H1 (cell line): ENCODE measurements around the gene DLL3. TPM values are rescaled to one million over a fixed set of nuclear protein-coding genes. Genes with fewer than 3 reads are reported as not detected.

Experiments used
- CTCF ChIA-PET: fragments of 300-600 bp; sonication (Branson Sonifier 250); formaldehyde crosslinking; loops from one replicate; lab custom pipeline; 2021; ENCODE audit not compliant: partially characterized antibody; lab: Charles Lee
- POLR2A ChIA-PET: fragments of 300-600 bp; sonication (Branson Sonifier 250); formaldehyde crosslinking; loops from one replicate; lab custom pipeline; 2021; ENCODE audit warnings: inconsistent platforms; ENCODE audit not compliant: partially characterized antibody; lab: Charles Lee
- DNase-seq, 2 experiments: peaks; one replicate each; pipeline versions ENCODE4 v3.0.0 to v3.0.0-alpha.2; 2010 to 2022; ENCODE audit warnings: low spot score in 2 of 2, low read depth in 1 of 2, mixed read lengths in 1 of 2
- FAIRE-seq: peaks from 2 replicates; lab custom pipeline; 2011; peaks lifted over from hg19 to GRCh38; lab: Jason Lieb, UNC
- H2AFZ ChIP-seq: 2 replicates; pipeline ENCODE4 v1.8.1; 2012; ENCODE audit warnings: low read length, inconsistent platforms
- H2AK5ac ChIP-seq: 2 replicates; pipeline ENCODE4 v1.6.1; 2013; ENCODE audit warnings: low read depth, low read length
- H2BK120ac ChIP-seq: replicated peaks from 2 replicates; pipeline ENCODE3; 2013; ENCODE audit warnings: low read depth, low read length, inconsistent platforms
- H2BK12ac ChIP-seq: 2 replicates; pipeline ENCODE4 v1.6.1; 2013; ENCODE audit warnings: low read depth, low read length
- H2BK15ac ChIP-seq: 2 replicates; pipeline ENCODE4 v1.6.1; 2013; ENCODE audit warnings: low read length
- H2BK20ac ChIP-seq: 2 replicates; pipeline ENCODE4 v1.6.1; 2013; ENCODE audit warnings: low read length
- H2BK5ac ChIP-seq: 2 replicates; pipeline ENCODE4 v1.6.1; 2013; ENCODE audit warnings: low read depth, low read length
- H3K14ac ChIP-seq: 2 replicates; pipeline ENCODE4 v1.6.1; 2013; ENCODE audit warnings: inconsistent platforms; ENCODE audit not compliant: insufficient read length
- H3K18ac ChIP-seq: 2 replicates; pipeline ENCODE4 v1.6.1; 2013; ENCODE audit warnings: low read length; ENCODE audit errors: extremely low read depth
- H3K23ac ChIP-seq: 2 replicates; pipeline ENCODE4 v1.6.1; 2013; ENCODE audit warnings: inconsistent platforms; ENCODE audit not compliant: insufficient read length
- H3K23me2 ChIP-seq: 2 replicates; pipeline ENCODE4 v1.6.1; 2013; ENCODE audit warnings: low read depth, low read length
- H3K27ac ChIP-seq: 2 replicates; pipeline ENCODE4 v1.6.1; 2011; ENCODE audit warnings: low read depth, low read length, inconsistent platforms
- H3K27me3 ChIP-seq, 4 experiments: replicated peaks in 1 of 4; 1 replicate in 1 of 4; 2 replicates in 3 of 4; pipeline versions ENCODE4 v1.6.1 to v1.8.1; 2011 to 2013; ENCODE audit warnings: low read length in 3 of 4, mild to moderate bottlenecking in 3 of 4, inconsistent platforms in 2 of 4, mixed read lengths in 2 of 4, moderate library complexity in 1 of 4; ENCODE audit not compliant: control insufficient read depth in 3 of 4, insufficient read depth in 3 of 4; ENCODE audit errors: extremely low read depth in 1 of 4
- H3K36me3 ChIP-seq, 4 experiments: 2 replicates each; pipeline versions ENCODE4 v1.6.1 to v1.8.1; 2011 to 2013; ENCODE audit warnings: mild to moderate bottlenecking in 4 of 4, low read length in 3 of 4, moderate library complexity in 2 of 4, control low read depth in 1 of 4, inconsistent platforms in 1 of 4; ENCODE audit not compliant: insufficient read depth in 4 of 4, control insufficient read depth in 2 of 4
- H3K4ac ChIP-seq: replicated peaks from 2 replicates; pipeline ENCODE3; 2013; ENCODE audit warnings: low read length, low read depth, mixed read lengths, inconsistent platforms; ENCODE audit not compliant: insufficient read length
- H3K4me1 ChIP-seq, 4 experiments: replicated peaks in 1 of 4; 1 replicate in 1 of 4; 2 replicates in 3 of 4; pipeline versions ENCODE4 v1.6.1 to v1.8.1; 2011 to 2013; ENCODE audit warnings: low read length in 3 of 4, inconsistent platforms in 2 of 4, mixed read lengths in 1 of 4; ENCODE audit not compliant: insufficient read depth in 4 of 4, control insufficient read depth in 3 of 4
- H3K4me2 ChIP-seq, 2 experiments: 2 replicates each; pipeline versions ENCODE4 v1.6.1 to v1.8.1; 2011 to 2013; ENCODE audit warnings: low read depth in 2 of 2, low read length in 2 of 2, control low read depth in 1 of 2, inconsistent platforms in 1 of 2, mild to moderate bottlenecking in 1 of 2; ENCODE audit not compliant: insufficient read depth in 1 of 2
- H3K4me3 ChIP-seq, 4 experiments: fragments of 200-600, 300-600 bp in 1 of 4; sonication (generic), shearing (Covaris generic), sonication (Bioruptor Twin) in 1 of 4; 2 replicates each; pipeline versions ENCODE4 v1.5.1 to v1.8.1; 2011 to 2016; ENCODE audit warnings: low read length in 4 of 4, low read depth in 3 of 4, control low read depth in 2 of 4, inconsistent platforms in 2 of 4, mild to moderate bottlenecking in 2 of 4, mixed read lengths in 1 of 4, moderate library complexity in 1 of 4; ENCODE audit not compliant: insufficient read depth in 2 of 4; ENCODE audit errors: extremely low read depth in 1 of 4
- H3K56ac ChIP-seq: replicated peaks from 2 replicates; pipeline ENCODE3; 2013; ENCODE audit warnings: low read depth, mild to moderate bottlenecking, mixed read lengths, low read length, inconsistent platforms; ENCODE audit not compliant: insufficient read length
- H3K79me1 ChIP-seq: 2 replicates; pipeline ENCODE4 v1.6.1; 2013; ENCODE audit warnings: low read depth, low read length, control low read depth
- H3K79me2 ChIP-seq, 2 experiments: 2 replicates each; pipeline versions ENCODE4 v1.6.1 to v1.8.1; 2012 to 2013; ENCODE audit warnings: low read length in 2 of 2, mild to moderate bottlenecking in 2 of 2, inconsistent platforms in 1 of 2; ENCODE audit not compliant: insufficient read depth in 2 of 2, control insufficient read depth in 1 of 2
- H3K9ac ChIP-seq, 4 experiments: replicated peaks in 1 of 4; 1 replicate in 1 of 4; 2 replicates in 3 of 4; pipeline versions ENCODE4 v1.6.1 to v1.8.1; 2011 to 2013; ENCODE audit warnings: low read depth in 3 of 4, low read length in 3 of 4, control low read depth in 2 of 4, mild to moderate bottlenecking in 2 of 4, moderate library complexity in 2 of 4, inconsistent platforms in 1 of 4; ENCODE audit errors: extremely low read depth in 1 of 4
- H3K9me3 ChIP-seq, 2 experiments: 2 replicates each; pipeline versions ENCODE4 v1.6.1 to v1.8.1; 2012 to 2013; ENCODE audit warnings: mild to moderate bottlenecking in 2 of 2, moderate library complexity in 2 of 2, control low read depth in 1 of 2, inconsistent platforms in 1 of 2, low read depth in 1 of 2, low read length in 1 of 2, mixed read lengths in 1 of 2; ENCODE audit not compliant: insufficient read depth in 2 of 2
- H4K20me1 ChIP-seq, 2 experiments: replicated peaks in 1 of 2; 2 replicates each; pipeline versions ENCODE3 to v1.8.1; 2011 to 2013; ENCODE audit warnings: inconsistent platforms in 2 of 2, low read length in 2 of 2, mild to moderate bottlenecking in 1 of 2; ENCODE audit not compliant: insufficient read depth in 2 of 2, control insufficient read depth in 1 of 2
- H4K5ac ChIP-seq: 2 replicates; pipeline ENCODE4 v1.6.1; 2013; ENCODE audit warnings: low read length, low read depth, mixed read lengths, inconsistent platforms; ENCODE audit not compliant: insufficient read length
- H4K8ac ChIP-seq: 2 replicates; pipeline ENCODE4 v1.8.0; 2013; ENCODE audit warnings: mild to moderate bottlenecking, moderate library complexity, low read length, inconsistent platforms; ENCODE audit not compliant: insufficient read depth; ENCODE audit errors: extremely low read depth
- H4K91ac ChIP-seq: replicated peaks from 2 replicates; pipeline ENCODE3; 2013; ENCODE audit warnings: low read length, mixed read lengths, inconsistent platforms; ENCODE audit not compliant: insufficient read length
- CBX5 ChIP-seq: fragments of 300-800, 300-1000 bp; sonication (generic); IDR thresholded peaks from 2 replicates; pipeline ENCODE4 v1.7.1; 2016; ENCODE audit warnings: antibody characterized with exemption, low read length, low read depth
- CREB1 ChIP-seq: IDR thresholded peaks from 2 replicates; pipeline ENCODE4 v1.6.1; 2012; ENCODE audit warnings: inconsistent platforms
- JUND ChIP-seq: IDR thresholded peaks from 2 replicates; pipeline ENCODE4 v1.6.1; 2011; ENCODE audit warnings: mild to moderate bottlenecking, improper control_type of control experiment, low read length
- KDM5A ChIP-seq: fragments of 200-600 bp; IDR thresholded peaks from 2 replicates; pipeline ENCODE4 v1.7.1; 2012; ENCODE audit warnings: mild to moderate bottlenecking, low read length, inconsistent platforms, mixed read lengths
- PHF8 ChIP-seq: fragments of 200-600 bp; sonication (generic); conservative IDR thresholded peaks from 2 replicates; pipeline ENCODE4 v1.7.1; 2012; ENCODE audit warnings: low read depth, mild to moderate bottlenecking, inconsistent platforms, low read length, moderate library complexity
- RAD21 ChIP-seq, 2 experiments: IDR thresholded peaks in 1 of 2; conservative IDR thresholded peaks in 1 of 2; 2 replicates each; pipeline ENCODE4 v1.6.1; 2011; ENCODE audit warnings: low read depth in 2 of 2, low read length in 2 of 2, improper control_type of control experiment in 1 of 2, inconsistent platforms in 1 of 2, mild to moderate bottlenecking in 1 of 2, moderate library complexity in 1 of 2
- WGBS, 2 experiments: shearing (Covaris generic) in 1 of 2; methylation state at CpG; one replicate each; pipeline versions ENCODE4 v1.1.6 to v1.1.7; 2013 to 2015; ENCODE audit warnings: low lambda C conversion rate in 2 of 2, mixed read lengths in 2 of 2, inconsistent platforms in 1 of 2, low coverage in 1 of 2, missing lambda C conversion rate in 1 of 2; ENCODE audit not compliant: insufficient replicate concordance in 2 of 2, insufficient coverage in 1 of 2, insufficient read length in 1 of 2; ENCODE audit errors: extremely low coverage in 1 of 2, missing lambda C conversion rate in 1 of 2; 5-methylcytosine and 5-hydroxymethylcytosine counted together
- polyA plus RNA-seq, 7 experiments: library from polyadenylated mRNA; depleted of rRNA in 3 of 7; stranded (reverse) in 5 of 7; unstranded in 2 of 7; fragments of >200 nt in 5 of 7; fragments of 200-250 nt in 2 of 7; gene quantifications; 1 replicate in 5 of 7; 2 replicates in 1 of 7; 4 replicates in 1 of 7; pipeline versions ENCODE4 v1.2.1 to v1.2.3, GENCODE V29; 2011 to 2013; ENCODE audit warnings: missing spikeins in 2 of 7, mixed read lengths in 2 of 7
- total RNA-seq: library from RNA; stranded (reverse); fragmentation: NEBNext Ultra II Directional; extraction: Animal tissue kit (Norgen Biotek cat#: 25700); gene quantifications from 2 replicates; pipeline ENCODE4 v1.2.1, GENCODE V29; 2021

Gene DLL3
- total and polyA plus RNA-seq, 2 of the 8 experiments (the other 6 are each of a cell fraction or from before 2014, with no cell fraction given) = 12.2 to 13.8 TPM

GRCh38 chr19:39473443-39473960 is 25.2 kb upstream of the DLL3 start:
- no peaks in the 10 kb centered on the region; the same call in 1 of the 2 replicates for H3K23me2 ChIP-seq
- POLR2A ChIA-PET = interaction anchor here (0.6 to 5.3 kb wide), 10 partner anchors 24 to 82 kb away, joined by 3 to 20 read pairs (median 4); partner anchors contain the start of genes EID2B, MED29, PAF1 and RPS16
- no peak overlapping the region for H2AK5ac ChIP-seq
- no peak overlapping the region for H2BK20ac ChIP-seq
- no peaks in the 10 kb centered on the region for H3K27me3 ChIP-seq
- H3K18ac ChIP-seq = no peak overlapping the region
- H3K9ac ChIP-seq = no peak overlapping the region
- no peaks in the 10 kb centered on the region for H3K9me3 ChIP-seq
- no peaks in the 10 kb centered on the region for H3K79me2 ChIP-seq
- H4K91ac ChIP-seq = no peak overlapping the region
- H3K79me1 ChIP-seq = peaks cover 3% of the 10 kb centered on the region; the same call in 1 of the 2 replicates
- H4K20me1 ChIP-seq = peaks cover 6 to 17% of the 10 kb centered on the region in 2 experiments
- H3K4ac ChIP-seq = no peak overlapping the region
- no peak overlapping the region for H4K5ac ChIP-seq
- WGBS, 2 experiments = 91% methylated on average over 11 of the region's 11 CpGs; no CpG with 5 or more reads in 1 of the 2 experiments
- no peak overlapping the region for H3K4me3 ChIP-seq
- 0 out of 2 replicates have a peak overlapping the region, but pooled peaks have one; percentile 40 for H4K8ac ChIP-seq
- H2BK5ac ChIP-seq = no peak overlapping the region
- H2AFZ ChIP-seq = no peak overlapping the region
- DNase-seq (no peak), FAIRE-seq (no peak)
- peaks cover 33 to 56% (median 53%) of the 10 kb centered on the region in 4 experiments for H3K36me3 ChIP-seq
- CTCF ChIA-PET = interaction anchor here (0.7 to 5.6 kb wide), 23 partner anchors 10 to 200 kb away, joined by 3 to 78 read pairs (median 13); partner anchors contain the start of genes DLL3, EID2, EID2B and PLEKHG2
- H2BK120ac ChIP-seq = no peak overlapping the region
- H3K4me1 ChIP-seq = no peaks in the 10 kb centered on the region; a peak in 1 of 7 replicates
- no peak overlapping the region for H2BK12ac ChIP-seq
- no peak overlapping the region for H2BK15ac ChIP-seq
- H3K27ac ChIP-seq = no peak overlapping the region
- no peak overlapping the region for H3K23ac ChIP-seq
- no peak overlapping the region for H3K4me2 ChIP-seq
- no peak overlapping the region for H3K14ac ChIP-seq
- TF ChIP-seq CREB1 (no peak), KDM5A (no peak), JUND (no peak), RAD21 (IDR thresholded peaks at IDR 0.05 in 1 of 2, conservative IDR thresholded peaks at IDR 0.05 in 1 of 2; ENCODE audit: low read depth in 2 of 2, low read length in 2 of 2) (no peak), PHF8 (no peak), CBX5 (no peak)
- no peak overlapping the region for H3K56ac ChIP-seq
